ENCODE measurements around the gene GGT5.
"Not testable (repeated sequence)": the region's sequence is repeated elsewhere in the genome, so short reads cannot be mapped to it uniquely, and the experiment has no call there.

GGT5 gene

GRCh38 chr22:24245030-24245431, at the start of gene GGT5:
Gene GGT5, minus strand, starts transcription at chr22:24245082. Its CDS starts 357 bp downstream, at chr22:24244725.
- not testable (repeated sequence) for DNase-seq

- not testable (repeated sequence) for DNase-seq
These were observed 47.4 kb upstream of the GGT5 start for GRCh38 chr22:24292202-24292830.

- DNase-seq: no peak
These were observed 46.8 kb upstream of the GGT5 start for GRCh38 chr22:24291515-24292201.

GRCh38 chr22:24290459-24290858, 45.6 kb upstream of the GGT5 start:
- no peak for DNase-seq

- no peak for DNase-seq
These were observed 44.9 kb upstream of the GGT5 start for GRCh38 chr22:24289741-24290163.

- no peak for DNase-seq
These were observed 44.2 kb upstream of the GGT5 start for GRCh38 chr22:24289114-24289513.

GRCh38 chr22:24287801-24288200, 42.9 kb upstream of the GGT5 start:
- DNase-seq: not testable (repeated sequence)

- DNase-seq: not testable (repeated sequence)
These were observed 42.3 kb upstream of the GGT5 start for GRCh38 chr22:24287212-24287611.

- DNase-seq: no peak
These were observed 40.4 kb upstream of the GGT5 start for GRCh38 chr22:24285245-24285644.

- DNase-seq: no peak
These were observed 39.9 kb upstream of the GGT5 start for GRCh38 chr22:24284747-24285203.

- no peak for DNase-seq
These were observed 37.5 kb upstream of the GGT5 start for GRCh38 chr22:24282401-24282800.

GRCh38 chr22:24280363-24280762, 35.5 kb upstream of the GGT5 start:
- DNase-seq: not testable (repeated sequence)

GRCh38 chr22:24274696-24275405, 30.0 kb upstream of the GGT5 start:
- not testable (repeated sequence) for DNase-seq

- not testable (repeated sequence) for DNase-seq
These were observed 29.0 kb upstream of the GGT5 start for GRCh38 chr22:24273906-24274305.

- not testable (repeated sequence) for DNase-seq
These were observed 28.1 kb upstream of the GGT5 start for GRCh38 chr22:24273031-24273430.

- DNase-seq: no peak
These were observed 26.5 kb upstream of the GGT5 start for GRCh38 chr22:24271386-24271854.

GRCh38 chr22:24270556-24271385, 25.9 kb upstream of the GGT5 start, which contains the start of gene SPECC1L:
Gene SPECC1L, plus strand, starts transcription at chr22:24270831. Its CDS starts 31,401 bp downstream, at chr22:24302232.
- peak; percentile 93 for DNase-seq

- DNase-seq: not testable (repeated sequence)
These were observed 21.6 kb upstream of the GGT5 start for GRCh38 chr22:24266495-24266894.

- DNase-seq: no peak
These were observed 20.9 kb upstream of the GGT5 start for GRCh38 chr22:24265734-24266133.

GRCh38 chr22:24264329-24264896, 19.5 kb upstream of the GGT5 start:
- DNase-seq: not testable (repeated sequence)

- DNase-seq: not testable (repeated sequence)
These were observed 18.6 kb upstream of the GGT5 start for GRCh38 chr22:24263479-24263878.

- not testable (repeated sequence) for DNase-seq
These were observed 17.4 kb upstream of the GGT5 start for GRCh38 chr22:24262185-24262749.
